ENCODE measurements around the gene CALY.
A peak's percentile ranks its signal among the peaks of the same experiment; 100 is the strongest.
"Not testable (repeated sequence)": the region's sequence is repeated elsewhere in the genome, so short reads cannot be mapped to it uniquely, and the experiment has no call there.

The CALY gene

DNA sequence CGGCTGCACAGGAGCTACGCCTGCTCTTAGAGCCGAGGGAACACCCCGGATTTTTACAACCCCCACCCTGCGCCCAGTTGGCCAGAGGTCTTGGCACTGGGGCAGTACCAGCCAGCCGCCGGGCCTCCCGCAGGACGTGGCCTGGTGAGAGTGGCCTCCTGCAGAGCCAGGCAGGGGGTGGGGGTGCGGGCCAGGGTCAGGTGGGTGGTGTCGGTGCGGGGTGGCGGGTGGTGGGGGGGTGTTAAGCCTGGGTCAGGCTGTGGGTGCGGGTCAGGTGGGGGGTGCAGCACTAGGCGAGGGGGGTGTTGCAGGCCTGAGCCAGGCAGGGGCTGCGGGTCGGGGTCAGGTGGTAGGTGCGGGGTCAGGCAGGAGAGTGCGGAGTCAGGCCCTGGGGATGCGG is 35.8 kb upstream of the CALY start:
- H3K27ac ChIP-seq: peak overlapping the region; percentile 85
- TF ChIP-seq ZFX (IDR thresholded peaks at IDR 0.05; ENCODE audit: borderline replicate concordance): no peak
- TF ChIP-seq, protein P1, sequence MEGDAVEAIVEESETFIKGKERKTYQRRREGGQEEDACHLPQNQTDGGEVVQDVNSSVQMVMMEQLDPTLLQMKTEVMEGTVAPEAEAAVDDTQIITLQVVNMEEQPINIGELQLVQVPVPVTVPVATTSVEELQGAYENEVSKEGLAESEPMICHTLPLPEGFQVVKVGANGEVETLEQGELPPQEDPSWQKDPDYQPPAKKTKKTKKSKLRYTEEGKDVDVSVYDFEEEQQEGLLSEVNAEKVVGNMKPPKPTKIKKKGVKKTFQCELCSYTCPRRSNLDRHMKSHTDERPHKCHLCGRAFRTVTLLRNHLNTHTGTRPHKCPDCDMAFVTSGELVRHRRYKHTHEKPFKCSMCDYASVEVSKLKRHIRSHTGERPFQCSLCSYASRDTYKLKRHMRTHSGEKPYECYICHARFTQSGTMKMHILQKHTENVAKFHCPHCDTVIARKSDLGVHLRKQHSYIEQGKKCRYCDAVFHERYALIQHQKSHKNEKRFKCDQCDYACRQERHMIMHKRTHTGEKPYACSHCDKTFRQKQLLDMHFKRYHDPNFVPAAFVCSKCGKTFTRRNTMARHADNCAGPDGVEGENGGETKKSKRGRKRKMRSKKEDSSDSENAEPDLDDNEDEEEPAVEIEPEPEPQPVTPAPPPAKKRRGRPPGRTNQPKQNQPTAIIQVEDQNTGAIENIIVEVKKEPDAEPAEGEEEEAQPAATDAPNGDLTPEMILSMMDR (IDR thresholded peaks at IDR 0.05): no peak

- TF ChIP-seq, protein P1 (IDR thresholded peaks at IDR 0.05): no peak
- TF ChIP-seq ZFX (IDR thresholded peaks at IDR 0.05; ENCODE audit: borderline replicate concordance): no peak
- no peak overlapping the region for H3K27ac ChIP-seq
These were observed 33.5 kb upstream of the CALY start for GRCh38 chr10:133370030-133370786.

GRCh38 chr10:133368153-133368552 is 31.5 kb upstream of the CALY start:
- H3K27ac ChIP-seq: no peak overlapping the region
- TF ChIP-seq ZFX (IDR thresholded peaks at IDR 0.05; ENCODE audit: borderline replicate concordance): no peak
- TF ChIP-seq, protein P1 (IDR thresholded peaks at IDR 0.05): no peak

GRCh38 chr10:133367461-133367860 is 30.8 kb upstream of the CALY start:
- H3K27ac ChIP-seq: not testable (repeated sequence)

- TF ChIP-seq, protein P1 (IDR thresholded peaks at IDR 0.05): no peak
- TF ChIP-seq ZFX (IDR thresholded peaks at IDR 0.05; ENCODE audit: borderline replicate concordance): no peak
- no peak overlapping the region for H3K27ac ChIP-seq
These were observed 30.1 kb upstream of the CALY start for GRCh38 chr10:133366751-133367150.

DNA sequence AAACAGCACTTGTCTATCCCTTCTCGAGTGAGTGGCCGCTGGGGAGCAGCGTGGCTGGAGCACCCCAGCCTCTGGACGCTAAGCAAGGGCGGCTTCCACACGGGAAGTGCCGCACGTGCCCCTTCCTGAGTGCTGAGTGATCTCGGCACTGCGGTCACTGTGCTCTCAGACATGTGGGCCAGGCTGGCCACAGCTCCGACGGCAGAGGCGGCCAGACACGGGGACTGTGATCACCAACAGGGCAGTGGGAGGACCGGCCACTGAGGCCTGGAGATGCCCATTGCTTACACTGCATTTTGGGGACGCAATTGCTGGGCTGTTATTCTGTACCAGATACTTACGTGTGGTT is 29.4 kb upstream of the CALY start:
- TF ChIP-seq, protein P1 (IDR thresholded peaks at IDR 0.05): no peak
- TF ChIP-seq ZFX (IDR thresholded peaks at IDR 0.05; ENCODE audit: borderline replicate concordance): no peak
- H3K27ac ChIP-seq: no peak overlapping the region

DNA sequence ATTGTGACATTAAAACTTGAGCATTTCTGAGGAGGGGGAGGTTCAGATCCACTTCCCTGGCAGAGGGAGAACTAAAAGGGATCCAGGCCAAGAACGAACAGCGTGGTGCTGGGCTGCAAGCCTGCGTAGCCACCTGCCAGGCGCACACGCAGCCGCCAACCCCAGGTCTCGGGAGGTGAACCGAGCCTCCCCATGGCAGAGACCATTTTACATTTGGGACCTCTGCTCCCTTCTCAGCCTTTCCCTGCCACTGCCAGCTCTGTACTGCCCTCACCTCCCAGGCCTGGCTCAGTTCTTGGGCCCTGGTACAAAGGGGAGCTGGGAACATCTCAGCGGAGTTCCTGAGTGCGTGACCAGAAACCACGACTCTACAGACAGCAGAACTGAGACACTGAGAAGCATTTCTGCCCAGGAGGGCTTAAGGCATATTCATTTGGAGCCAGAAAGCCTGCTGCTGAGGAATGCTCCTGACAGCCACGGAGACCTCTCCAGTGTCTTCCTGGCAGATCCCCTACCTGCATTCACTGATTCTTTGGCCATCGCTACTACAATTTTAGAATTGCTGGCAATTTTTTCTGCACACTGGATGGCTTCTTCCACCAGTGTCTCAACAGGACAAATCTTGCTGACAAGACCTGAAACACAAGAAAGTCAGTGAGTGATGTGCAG is 28.9 kb upstream of the CALY start:
- H3K27ac ChIP-seq: no peak overlapping the region
- TF ChIP-seq ZFX (IDR thresholded peaks at IDR 0.05; ENCODE audit: borderline replicate concordance): no peak
- TF ChIP-seq, protein P1 (IDR thresholded peaks at IDR 0.05): no peak

Data from 22Rv1 (cell line).